MM.1S (cell line): Measurements from ENCODE around the gene PRL.

Source experiments
- EZH2 ChIP-seq: fragments of 300-600 bp; sonication (generic); optimal IDR thresholded peaks from 2 replicates; pipeline ENCODE3; 2017; ENCODE audit warnings: low read depth, mild to moderate bottlenecking, antibody characterized with exemption, low read length, mixed read lengths
- TF ChIP-seq, protein P1 (sequence below): fragments of 300-600 bp; sonication (generic); IDR thresholded peaks from 2 replicates; pipeline ENCODE4 v1.5.1; 2016; ENCODE audit warnings: antibody characterized with exemption, low read length, mixed read lengths

- TF ChIP-seq, protein P1, sequence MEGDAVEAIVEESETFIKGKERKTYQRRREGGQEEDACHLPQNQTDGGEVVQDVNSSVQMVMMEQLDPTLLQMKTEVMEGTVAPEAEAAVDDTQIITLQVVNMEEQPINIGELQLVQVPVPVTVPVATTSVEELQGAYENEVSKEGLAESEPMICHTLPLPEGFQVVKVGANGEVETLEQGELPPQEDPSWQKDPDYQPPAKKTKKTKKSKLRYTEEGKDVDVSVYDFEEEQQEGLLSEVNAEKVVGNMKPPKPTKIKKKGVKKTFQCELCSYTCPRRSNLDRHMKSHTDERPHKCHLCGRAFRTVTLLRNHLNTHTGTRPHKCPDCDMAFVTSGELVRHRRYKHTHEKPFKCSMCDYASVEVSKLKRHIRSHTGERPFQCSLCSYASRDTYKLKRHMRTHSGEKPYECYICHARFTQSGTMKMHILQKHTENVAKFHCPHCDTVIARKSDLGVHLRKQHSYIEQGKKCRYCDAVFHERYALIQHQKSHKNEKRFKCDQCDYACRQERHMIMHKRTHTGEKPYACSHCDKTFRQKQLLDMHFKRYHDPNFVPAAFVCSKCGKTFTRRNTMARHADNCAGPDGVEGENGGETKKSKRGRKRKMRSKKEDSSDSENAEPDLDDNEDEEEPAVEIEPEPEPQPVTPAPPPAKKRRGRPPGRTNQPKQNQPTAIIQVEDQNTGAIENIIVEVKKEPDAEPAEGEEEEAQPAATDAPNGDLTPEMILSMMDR: no peak
- TF ChIP-seq EZH2: no peak
These were observed 34.1 kb upstream of the PRL start for GRCh38 chr6:22330941-22331340.
